C4-2B (cell line): ENCODE measurements around the gene THSD7B.
"Not testable (repeated sequence)": the region's sequence is repeated elsewhere in the genome, so short reads cannot be mapped to it uniquely, and the experiment has no call there.

Experiments
- H3K27ac ChIP-seq: fragments of 450-650 bp; 2 replicates; pipeline ENCODE4 v1.5.1; 2017
- CTCF ChIP-seq: fragments of 450-650 bp; conservative IDR thresholded peaks from 2 replicates; pipeline ENCODE4 v1.5.1; 2017; ENCODE audit warnings: mild to moderate bottlenecking
- ZFX ChIP-seq: fragments of 450-650 bp; IDR thresholded peaks from 2 replicates; pipeline ENCODE4 v1.6.1; 2017

The THSD7B gene

GRCh38 chr2:137547842-137548241 lies 782.5 kb downstream of the THSD7B start:
- H3K27ac ChIP-seq: no peak overlapping the region
- TF ChIP-seq CTCF (no peak), ZFX (no peak)

DNA sequence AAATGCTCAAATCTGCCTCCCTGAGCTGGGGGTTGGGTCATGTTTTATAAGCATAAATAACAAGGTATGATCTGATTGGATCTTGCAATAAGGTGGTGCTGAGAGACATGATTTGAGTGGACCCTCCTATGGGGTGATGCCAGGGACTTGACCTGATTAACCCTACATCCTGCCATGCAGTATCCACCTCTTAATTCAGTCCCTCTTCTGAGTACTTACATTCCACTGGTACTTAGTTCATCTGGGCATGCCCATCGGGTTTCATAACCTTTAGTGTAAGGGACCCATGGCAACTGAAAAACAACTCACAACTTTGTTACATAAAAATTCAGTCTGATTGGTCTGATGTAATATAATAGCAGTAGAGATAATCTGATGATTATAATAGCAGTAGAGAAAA lies 801.0 kb downstream of the THSD7B start:
- H3K27ac ChIP-seq: no peak overlapping the region
- no peak for TF ChIP-seq ZFX
- no peak for TF ChIP-seq CTCF

GRCh38 chr2:137570484-137570883 lies 805.1 kb downstream of the THSD7B start:
- TF ChIP-seq CTCF (no peak), ZFX (no peak)
- no peak overlapping the region for H3K27ac ChIP-seq

DNA sequence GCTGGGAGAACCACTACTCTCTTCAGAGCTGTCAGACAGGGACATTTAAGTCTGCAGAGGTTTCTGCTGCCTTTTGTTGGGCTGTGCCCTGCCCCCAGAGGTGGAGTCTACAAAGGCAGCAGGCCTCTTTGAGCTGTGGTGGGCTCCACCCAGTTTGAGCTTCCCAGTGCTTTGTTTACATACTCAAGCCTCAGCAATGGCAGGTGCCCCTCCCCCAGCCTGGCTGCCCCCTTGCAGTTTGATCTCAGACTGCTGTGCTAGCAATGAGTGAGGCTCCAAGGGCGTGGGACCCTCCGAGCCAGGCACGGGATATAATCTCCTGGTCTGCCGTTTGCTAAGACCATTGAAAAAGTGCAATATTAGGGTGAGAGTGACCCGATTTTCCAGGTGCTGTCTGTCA lies 822.5 kb downstream of the THSD7B start:
- not testable (repeated sequence) for H3K27ac ChIP-seq

DNA sequence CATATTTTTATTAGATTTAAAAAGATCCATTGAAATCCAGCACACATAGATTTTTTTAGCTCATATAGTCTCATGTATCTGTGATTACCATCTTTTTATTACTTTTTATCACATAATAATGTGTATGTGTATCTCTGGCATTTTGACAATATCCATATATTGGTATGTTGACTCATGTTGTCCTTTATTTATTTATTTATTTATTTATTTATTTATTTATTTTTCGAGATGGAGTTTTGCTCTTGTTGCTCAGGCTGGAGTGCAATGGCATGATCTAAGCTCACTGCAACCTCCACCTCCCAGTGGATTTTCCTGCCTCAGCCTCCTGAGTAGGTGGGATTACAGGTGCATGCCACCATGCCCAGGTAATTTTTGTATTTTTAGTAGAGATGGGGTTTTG lies 823.2 kb downstream of the THSD7B start:
- not testable (repeated sequence) for H3K27ac ChIP-seq

DNA sequence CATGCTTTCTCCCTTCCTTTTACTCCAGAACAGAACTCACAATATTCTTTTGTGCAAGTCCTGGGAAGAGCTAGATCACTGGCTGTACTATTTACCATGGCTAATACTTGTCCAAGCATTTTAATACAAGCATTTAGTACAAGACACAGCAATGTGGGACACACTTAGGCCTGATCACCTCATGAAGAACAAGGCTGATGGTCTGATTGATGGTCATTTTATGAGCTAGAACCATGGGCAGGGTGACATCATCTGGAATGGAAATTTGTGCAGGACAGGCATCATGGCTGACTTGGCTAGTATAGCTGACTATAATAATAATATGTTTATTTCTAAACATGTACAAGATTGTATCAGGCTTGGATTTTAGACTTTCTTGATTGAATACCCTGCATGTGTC lies 824.8 kb downstream of the THSD7B start:
- no peak overlapping the region for H3K27ac ChIP-seq
- TF ChIP-seq ZFX (no peak), CTCF (no peak)

- TF ChIP-seq CTCF (no peak), ZFX (no peak)
- H3K27ac ChIP-seq: no peak overlapping the region
These were observed 842.5 kb downstream of the THSD7B start for GRCh38 chr2:137607722-137608318.

GRCh38 chr2:137638932-137639331 lies 873.6 kb downstream of the THSD7B start:
- no peak for TF ChIP-seq CTCF
- no peak overlapping the region for H3K27ac ChIP-seq

DNA sequence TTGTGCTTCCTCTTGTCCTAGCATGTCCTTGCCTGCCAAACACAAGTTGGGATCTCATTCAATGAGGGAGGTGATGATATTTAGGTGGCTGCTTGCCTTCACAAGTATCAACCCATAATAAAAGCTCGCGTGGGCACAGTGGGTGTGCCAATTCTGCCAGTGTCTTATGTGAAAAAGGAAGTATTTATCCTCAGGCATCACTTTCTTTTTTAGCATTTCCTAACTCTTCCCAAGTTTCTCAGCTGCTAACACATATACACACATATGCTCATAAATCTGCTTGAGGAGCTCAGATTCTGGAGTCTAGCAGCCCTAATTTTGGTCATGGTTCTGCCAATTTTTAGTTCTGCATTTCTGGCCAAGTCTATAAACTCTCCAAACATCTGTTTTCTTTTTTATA lies 879.4 kb downstream of the THSD7B start:
- TF ChIP-seq CTCF (no peak), ZFX (no peak)
- no peak overlapping the region for H3K27ac ChIP-seq
